WTC11 (cell line): ENCODE data around the gene ADGRG7. TPM values are rescaled to one million over a fixed set of nuclear protein-coding genes. Genes with fewer than 3 reads are reported as not detected.

Experiments used
- ATAC-seq: fragments of 200-7000 bp; cut with Tn5 transposase; 2 replicates; pipeline ENCODE4 v1.10.0; 2021; ENCODE audit warnings: mild to moderate bottlenecking, moderate library complexity
- CTCF ChIA-PET: fragments of 300-600 bp; sonication (Branson Sonifier 250); formaldehyde crosslinking; loops from one replicate; lab custom pipeline; 2021; ENCODE audit warnings: antibody characterized with exemption; lab: Charles Lee
- POLR2A ChIA-PET: fragments of 350-600 bp; sonication (Branson Sonifier 250); formaldehyde crosslinking; loops from one replicate; lab custom pipeline; 2021; ENCODE audit warnings: antibody characterized with exemption; lab: Charles Lee
- DNase-seq: peaks from one replicate; pipeline ENCODE4 v3.0.0; 2021; ENCODE audit warnings: low spot score
- H3K27ac Mint-ChIP-seq: 2 replicates; pipeline ENCODE4 v1.8.0; 2021; ENCODE audit warnings: mixed read lengths
- H3K27me3 Mint-ChIP-seq: 2 replicates; pipeline ENCODE4 v1.8.0; 2021; ENCODE audit warnings: low read depth, mild to moderate bottlenecking, moderate library complexity, mixed read lengths
- H3K36me3 Mint-ChIP-seq: 2 replicates; pipeline ENCODE4 v1.8.0; 2021; ENCODE audit warnings: mixed read lengths
- H3K4me1 Mint-ChIP-seq: 2 replicates; pipeline ENCODE4 v1.8.0; 2022; ENCODE audit warnings: mixed read lengths
- H3K4me3 Mint-ChIP-seq: 2 replicates; pipeline ENCODE4 v1.8.0; 2021; ENCODE audit warnings: mild to moderate bottlenecking, moderate library complexity, mixed read lengths
- H3K9me3 Mint-ChIP-seq: 2 replicates; pipeline ENCODE4 v1.8.0; 2021; ENCODE audit warnings: mixed read lengths
- CREM ChIP-seq: sonication (generic); formaldehyde crosslinking; IDR thresholded peaks from 2 replicates; pipeline ENCODE4 v1.8.1; 2022; ENCODE audit warnings: mild to moderate bottlenecking, missing genetic modification reagents, moderate library complexity
- ESRRA ChIP-seq: sonication (generic); formaldehyde crosslinking; IDR thresholded peaks from 2 replicates; pipeline ENCODE4 v1.8.1; 2022; ENCODE audit warnings: mild to moderate bottlenecking, missing genetic modification reagents, borderline replicate concordance
- GRHL2 ChIP-seq: fragments of 250-450 bp; sonication (Bioruptor Pico); IDR thresholded peaks from 2 replicates; pipeline ENCODE4 v1.8.0; 2022; ENCODE audit warnings: mild to moderate bottlenecking, moderate library complexity; ENCODE audit not compliant: insufficient replicate concordance, severe bottlenecking
- GTF2I ChIP-seq: fragments of 250-450 bp; sonication (Bioruptor Pico); conservative IDR thresholded peaks from 2 replicates; pipeline ENCODE4 v1.4.0; 2021; ENCODE audit warnings: mild to moderate bottlenecking
- HMGA2 ChIP-seq: fragments of 250-450 bp; sonication (Bioruptor Pico); IDR thresholded peaks from 2 replicates; pipeline ENCODE4 v1.4.0; 2021; ENCODE audit warnings: mild to moderate bottlenecking, moderate library complexity
- JAZF1 ChIP-seq: fragments of 250-450 bp; sonication (Bioruptor Pico); IDR thresholded peaks from 2 replicates; pipeline ENCODE4 v1.9.0; 2021; ENCODE audit warnings: moderate library complexity, mild to moderate bottlenecking, inconsistent platforms
- MXD4 ChIP-seq: fragments of 250-450 bp; sonication (Bioruptor Pico); IDR thresholded peaks from 2 replicates; pipeline ENCODE4 v1.8.0; 2021; ENCODE audit warnings: mild to moderate bottlenecking, moderate library complexity, borderline replicate concordance
- NR3C1 ChIP-seq: sonication (generic); formaldehyde crosslinking; conservative IDR thresholded peaks from 2 replicates; pipeline ENCODE4 v1.8.1; 2023; ENCODE audit warnings: low read depth, mild to moderate bottlenecking, missing genetic modification reagents
- OVOL2 ChIP-seq: fragments of 250-450 bp; sonication (Bioruptor Pico); IDR thresholded peaks from 2 replicates; pipeline ENCODE4 v1.9.0; 2021; ENCODE audit warnings: mild to moderate bottlenecking, borderline replicate concordance
- PRRX2 ChIP-seq: fragments of 250-450 bp; sonication (Bioruptor Pico); IDR thresholded peaks from 2 replicates; pipeline ENCODE4 v1.8.0; 2021; ENCODE audit warnings: mild to moderate bottlenecking
- RELA ChIP-seq: sonication (generic); formaldehyde crosslinking; IDR thresholded peaks from 2 replicates; pipeline ENCODE4 v1.8.1; 2022; ENCODE audit warnings: missing genetic modification reagents, mild to moderate bottlenecking, borderline replicate concordance
- RORB ChIP-seq: fragments of 250-450 bp; sonication (Bioruptor Pico); IDR thresholded peaks from 2 replicates; pipeline ENCODE4 v1.9.0; 2021; ENCODE audit warnings: mild to moderate bottlenecking
- TCF7 ChIP-seq: sonication (generic); formaldehyde crosslinking; IDR thresholded peaks from 2 replicates; pipeline ENCODE4 v1.8.0; 2022; ENCODE audit warnings: mild to moderate bottlenecking, low read depth, missing genetic modification reagents, moderate library complexity
- ZNF121 ChIP-seq: sonication (generic); formaldehyde crosslinking; IDR thresholded peaks from 2 replicates; pipeline ENCODE4 v1.8.0; 2023; ENCODE audit warnings: missing genetic modification reagents
- ZNF138 ChIP-seq: sonication (generic); formaldehyde crosslinking; conservative IDR thresholded peaks from 2 replicates; pipeline ENCODE4 v1.8.1; 2022; ENCODE audit warnings: mild to moderate bottlenecking, moderate library complexity, missing genetic modification reagents
- total RNA-seq: library from RNA; stranded (reverse); gene quantifications from 3 replicates; pipeline ENCODE4 v1.2.3, GENCODE V29; 2021
- TF ChIP-seq, protein P1 (sequence below): sonication (generic); formaldehyde crosslinking; IDR thresholded peaks from 2 replicates; pipeline ENCODE4 v1.8.0; 2022; ENCODE audit warnings: missing genetic modification reagents
- TF ChIP-seq, protein P2 (sequence below): fragments of 250-450 bp; sonication (Bioruptor Pico); IDR thresholded peaks from 2 replicates; pipeline ENCODE4 v2.1.2; 2022; ENCODE audit warnings: mild to moderate bottlenecking, moderate library complexity
- TF ChIP-seq, protein P3 (sequence below): sonication (generic); formaldehyde crosslinking; IDR thresholded peaks from 2 replicates; pipeline ENCODE4 v1.8.1; 2023; ENCODE audit warnings: mild to moderate bottlenecking, missing genetic modification reagents, moderate library complexity
- TF ChIP-seq, protein P4 (sequence below): sonication (generic); formaldehyde crosslinking; IDR thresholded peaks from 2 replicates; pipeline ENCODE4 v1.8.1; 2022; ENCODE audit warnings: mild to moderate bottlenecking, moderate library complexity, missing genetic modification reagents
- TF ChIP-seq, protein P5 (sequence below): fragments of 250-450 bp; sonication (Bioruptor Pico); IDR thresholded peaks from 2 replicates; pipeline ENCODE4 v1.9.0; 2021; ENCODE audit warnings: moderate library complexity, mild to moderate bottlenecking, inconsistent platforms, borderline replicate concordance
- TF ChIP-seq, protein P6 (sequence below): sonication (generic); formaldehyde crosslinking; IDR thresholded peaks from 2 replicates; pipeline ENCODE4 v1.8.1; 2022; ENCODE audit warnings: missing genetic modification reagents, borderline replicate concordance

The ADGRG7 gene
- total RNA-seq, 1 experiment from 2014 or later = not detected

DNA sequence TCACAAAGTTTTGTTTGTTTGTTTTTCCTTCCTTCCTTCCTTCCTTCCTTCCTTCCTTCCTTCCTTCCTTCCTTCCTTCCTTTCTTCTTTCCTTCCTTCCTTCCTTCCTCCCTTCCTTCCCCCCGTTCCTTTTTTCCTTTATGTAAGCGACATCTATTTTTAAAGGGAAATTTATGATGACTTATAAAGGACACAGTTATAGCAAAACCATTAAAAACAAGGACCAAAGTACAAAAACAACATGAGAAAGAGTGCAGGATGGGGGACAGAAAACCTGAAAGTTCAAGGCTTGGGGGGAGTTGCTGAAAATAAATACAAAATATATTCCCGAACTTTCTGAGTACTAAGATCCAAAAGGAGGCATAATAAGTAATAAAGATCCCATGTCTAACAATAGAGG, 1.8 kb downstream of the ADGRG7 start (continued):
- TF ChIP-seq GRHL2 (CRISPR knock-in tag) = no peak
- TF ChIP-seq JAZF1 (CRISPR knock-in tag) = no peak
- no peak for TF ChIP-seq PRRX2
- TF ChIP-seq, protein P1, sequence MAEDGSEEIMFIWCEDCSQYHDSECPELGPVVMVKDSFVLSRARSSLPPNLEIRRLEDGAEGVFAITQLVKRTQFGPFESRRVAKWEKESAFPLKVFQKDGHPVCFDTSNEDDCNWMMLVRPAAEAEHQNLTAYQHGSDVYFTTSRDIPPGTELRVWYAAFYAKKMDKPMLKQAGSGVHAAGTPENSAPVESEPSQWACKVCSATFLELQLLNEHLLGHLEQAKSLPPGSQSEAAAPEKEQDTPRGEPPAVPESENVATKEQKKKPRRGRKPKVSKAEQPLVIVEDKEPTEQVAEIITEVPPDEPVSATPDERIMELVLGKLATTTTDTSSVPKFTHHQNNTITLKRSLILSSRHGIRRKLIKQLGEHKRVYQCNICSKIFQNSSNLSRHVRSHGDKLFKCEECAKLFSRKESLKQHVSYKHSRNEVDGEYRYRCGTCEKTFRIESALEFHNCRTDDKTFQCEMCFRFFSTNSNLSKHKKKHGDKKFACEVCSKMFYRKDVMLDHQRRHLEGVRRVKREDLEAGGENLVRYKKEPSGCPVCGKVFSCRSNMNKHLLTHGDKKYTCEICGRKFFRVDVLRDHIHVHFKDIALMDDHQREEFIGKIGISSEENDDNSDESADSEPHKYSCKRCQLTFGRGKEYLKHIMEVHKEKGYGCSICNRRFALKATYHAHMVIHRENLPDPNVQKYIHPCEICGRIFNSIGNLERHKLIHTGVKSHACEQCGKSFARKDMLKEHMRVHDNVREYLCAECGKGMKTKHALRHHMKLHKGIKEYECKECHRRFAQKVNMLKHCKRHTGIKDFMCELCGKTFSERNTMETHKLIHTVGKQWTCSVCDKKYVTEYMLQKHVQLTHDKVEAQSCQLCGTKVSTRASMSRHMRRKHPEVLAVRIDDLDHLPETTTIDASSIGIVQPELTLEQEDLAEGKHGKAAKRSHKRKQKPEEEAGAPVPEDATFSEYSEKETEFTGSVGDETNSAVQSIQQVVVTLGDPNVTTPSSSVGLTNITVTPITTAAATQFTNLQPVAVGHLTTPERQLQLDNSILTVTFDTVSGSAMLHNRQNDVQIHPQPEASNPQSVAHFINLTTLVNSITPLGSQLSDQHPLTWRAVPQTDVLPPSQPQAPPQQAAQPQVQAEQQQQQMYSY (CRISPR knock-in tag) = no peak
- TF ChIP-seq ESRRA (CRISPR knock-in tag) = no peak
- TF ChIP-seq OVOL2 (CRISPR knock-in tag) = no peak

DNA sequence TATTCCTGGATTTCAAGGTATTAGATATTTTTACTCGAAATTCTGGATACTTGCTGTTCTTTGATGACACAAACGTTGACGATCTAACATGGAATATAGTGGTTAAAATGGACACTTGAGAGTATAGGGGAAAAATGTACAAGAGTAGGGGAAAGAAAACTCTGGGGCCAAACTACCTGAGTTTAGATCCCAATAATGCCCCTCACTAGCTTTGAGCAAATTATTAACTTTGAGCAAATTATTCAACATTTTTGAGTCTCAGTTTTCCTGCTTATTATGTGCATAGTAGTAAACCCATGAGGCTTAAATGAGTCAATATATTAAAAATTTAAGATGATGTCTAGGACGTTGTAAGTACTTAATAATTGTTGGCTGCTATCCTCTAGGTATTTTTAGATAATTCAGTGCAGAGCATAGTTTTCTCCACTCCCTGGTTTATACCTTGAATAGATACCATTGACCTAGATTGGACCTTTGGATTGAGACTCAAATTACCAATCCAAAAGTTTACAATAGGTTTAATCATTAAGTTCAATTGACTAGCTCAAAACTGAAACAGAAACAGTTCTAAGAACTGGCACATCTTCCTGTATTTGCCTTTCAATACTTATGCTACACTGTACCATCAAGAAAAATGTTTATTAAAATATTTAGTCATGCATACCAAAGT, 4.5 kb downstream of the ADGRG7 start:
- CTCF ChIA-PET = no interaction called here
- TF ChIP-seq JAZF1 (CRISPR knock-in tag) (no peak), ZNF121 (CRISPR knock-in tag) (no peak), MXD4 (CRISPR knock-in tag) (no peak), NR3C1 (CRISPR knock-in tag) (no peak), ESRRA (CRISPR knock-in tag) (no peak)
- TF ChIP-seq, protein P2, sequence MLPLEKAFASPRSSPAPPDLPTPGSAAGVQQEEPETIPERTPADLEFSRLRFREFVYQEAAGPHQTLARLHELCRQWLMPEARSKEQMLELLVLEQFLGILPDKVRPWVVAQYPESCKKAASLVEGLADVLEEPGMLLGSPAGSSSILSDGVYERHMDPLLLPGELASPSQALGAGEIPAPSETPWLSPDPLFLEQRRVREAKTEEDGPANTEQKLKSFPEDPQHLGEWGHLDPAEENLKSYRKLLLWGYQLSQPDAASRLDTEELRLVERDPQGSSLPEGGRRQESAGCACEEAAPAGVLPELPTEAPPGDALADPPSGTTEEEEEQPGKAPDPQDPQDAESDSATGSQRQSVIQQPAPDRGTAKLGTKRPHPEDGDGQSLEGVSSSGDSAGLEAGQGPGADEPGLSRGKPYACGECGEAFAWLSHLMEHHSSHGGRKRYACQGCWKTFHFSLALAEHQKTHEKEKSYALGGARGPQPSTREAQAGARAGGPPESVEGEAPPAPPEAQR = no peak
- no peak overlapping the region for H3K4me3 Mint-ChIP-seq
- H3K36me3 Mint-ChIP-seq = no peaks in the 10 kb centered on the region
- H3K27me3 Mint-ChIP-seq = no peaks in the 10 kb centered on the region
- H3K9me3 Mint-ChIP-seq = no peaks in the 10 kb centered on the region; the same call in 1 of the 2 replicates
- no peak overlapping the region for H3K27ac Mint-ChIP-seq
- DNase-seq (no peak), ATAC-seq (no peak)
- POLR2A ChIA-PET = no interaction called here
- peaks cover 5% of the 10 kb centered on the region for H3K4me1 Mint-ChIP-seq

DNA sequence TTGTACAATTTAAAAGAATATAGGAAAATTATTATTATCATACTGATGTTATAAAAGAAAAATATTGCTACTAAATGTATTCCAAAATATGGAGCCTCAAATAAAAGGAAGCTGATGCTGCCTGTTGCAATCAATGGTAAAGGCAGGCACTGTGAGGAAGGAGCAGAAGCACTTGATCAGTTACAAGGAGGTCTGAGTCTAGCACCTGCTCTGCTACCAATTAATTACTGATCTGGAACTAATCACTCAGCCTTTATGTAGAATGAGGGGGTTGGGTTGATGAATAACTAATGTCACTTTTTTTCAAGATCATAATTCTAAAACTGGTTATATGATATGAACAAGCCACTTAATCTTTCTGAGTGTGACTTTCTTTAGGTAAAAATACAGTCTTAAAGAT, 5.5 kb downstream of the ADGRG7 start:
- Mint-ChIP-seq H3K36me3 (no peaks in the 10 kb centered on the region), H3K4me1 (peaks cover 5% of the 10 kb centered on the region), H3K4me3 (no peak overlapping the region), H3K27ac (no peak overlapping the region), H3K27me3 (no peaks in the 10 kb centered on the region), H3K9me3 (no peaks in the 10 kb centered on the region; the same call in 1 of the 2 replicates)
- DNase-seq (no peak), ATAC-seq (no peak)
- ChIA-PET CTCF (no interaction called here), POLR2A (no interaction called here)
- TF ChIP-seq, protein P3, sequence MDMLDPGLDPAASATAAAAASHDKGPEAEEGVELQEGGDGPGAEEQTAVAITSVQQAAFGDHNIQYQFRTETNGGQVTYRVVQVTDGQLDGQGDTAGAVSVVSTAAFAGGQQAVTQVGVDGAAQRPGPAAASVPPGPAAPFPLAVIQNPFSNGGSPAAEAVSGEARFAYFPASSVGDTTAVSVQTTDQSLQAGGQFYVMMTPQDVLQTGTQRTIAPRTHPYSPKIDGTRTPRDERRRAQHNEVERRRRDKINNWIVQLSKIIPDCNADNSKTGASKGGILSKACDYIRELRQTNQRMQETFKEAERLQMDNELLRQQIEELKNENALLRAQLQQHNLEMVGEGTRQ (CRISPR knock-in tag) = no peak
- TF ChIP-seq JAZF1 (CRISPR knock-in tag) = no peak
- TF ChIP-seq HMGA2 (CRISPR knock-in tag) = no peak
- no peak for TF ChIP-seq RELA
- TF ChIP-seq, protein P4, sequence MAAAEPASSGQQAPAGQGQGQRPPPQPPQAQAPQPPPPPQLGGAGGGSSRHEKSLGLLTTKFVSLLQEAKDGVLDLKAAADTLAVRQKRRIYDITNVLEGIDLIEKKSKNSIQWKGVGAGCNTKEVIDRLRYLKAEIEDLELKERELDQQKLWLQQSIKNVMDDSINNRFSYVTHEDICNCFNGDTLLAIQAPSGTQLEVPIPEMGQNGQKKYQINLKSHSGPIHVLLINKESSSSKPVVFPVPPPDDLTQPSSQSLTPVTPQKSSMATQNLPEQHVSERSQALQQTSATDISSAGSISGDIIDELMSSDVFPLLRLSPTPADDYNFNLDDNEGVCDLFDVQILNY (CRISPR knock-in tag) = no peak
- no peak for TF ChIP-seq GTF2I
- TF ChIP-seq TCF7 = no peak
- no peak for TF ChIP-seq ZNF138 (CRISPR knock-in tag)
- TF ChIP-seq, protein P5, sequence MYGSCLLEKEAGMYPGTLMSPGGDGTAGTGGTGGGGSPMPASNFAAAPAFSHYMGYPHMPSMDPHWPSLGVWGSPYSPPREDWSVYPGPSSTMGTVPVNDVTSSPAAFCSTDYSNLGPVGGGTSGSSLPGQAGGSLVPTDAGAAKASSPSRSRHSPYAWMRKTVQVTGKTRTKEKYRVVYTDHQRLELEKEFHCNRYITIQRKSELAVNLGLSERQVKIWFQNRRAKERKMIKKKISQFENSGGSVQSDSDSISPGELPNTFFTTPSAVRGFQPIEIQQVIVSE (CRISPR knock-in tag) = no peak
- no peak for TF ChIP-seq CREM (CRISPR knock-in tag)
- TF ChIP-seq, protein P6, sequence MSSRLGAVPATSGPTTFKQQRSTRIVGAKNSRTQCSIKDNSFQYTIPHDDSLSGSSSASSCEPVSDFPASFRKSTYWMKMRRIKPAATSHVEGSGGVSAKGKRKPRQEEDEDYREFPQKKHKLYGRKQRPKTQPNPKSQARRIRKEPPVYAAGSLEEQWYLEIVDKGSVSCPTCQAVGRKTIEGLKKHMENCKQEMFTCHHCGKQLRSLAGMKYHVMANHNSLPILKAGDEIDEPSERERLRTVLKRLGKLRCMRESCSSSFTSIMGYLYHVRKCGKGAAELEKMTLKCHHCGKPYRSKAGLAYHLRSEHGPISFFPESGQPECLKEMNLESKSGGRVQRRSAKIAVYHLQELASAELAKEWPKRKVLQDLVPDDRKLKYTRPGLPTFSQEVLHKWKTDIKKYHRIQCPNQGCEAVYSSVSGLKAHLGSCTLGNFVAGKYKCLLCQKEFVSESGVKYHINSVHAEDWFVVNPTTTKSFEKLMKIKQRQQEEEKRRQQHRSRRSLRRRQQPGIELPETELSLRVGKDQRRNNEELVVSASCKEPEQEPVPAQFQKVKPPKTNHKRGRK (CRISPR knock-in tag) = no peak
- no peak for TF ChIP-seq ESRRA (CRISPR knock-in tag)
- no peak for TF ChIP-seq RORB (CRISPR knock-in tag)
